Esophagus (tissue), 2 donors: ENCODE measurements around the gene ERBB4. TPM values are rescaled to one million over a fixed set of nuclear protein-coding genes. Genes with fewer than 3 reads are reported as not detected.

Experiments
- H3K27ac ChIP-seq, 2 donors: one replicate each; pipeline ENCODE4 v1.5.1; 2013; ENCODE audit warnings: low read depth in 2 of 2, mild to moderate bottlenecking in 2 of 2, inconsistent platforms in 1 of 2, low read length in 1 of 2, moderate library complexity in 1 of 2
- H3K27me3 ChIP-seq, 2 donors: one replicate each; pipeline ENCODE4 v1.6.1; 2013; ENCODE audit warnings: low read length in 2 of 2, control low read depth in 1 of 2, mild to moderate bottlenecking in 1 of 2; ENCODE audit not compliant: insufficient read depth in 2 of 2, control insufficient read depth in 1 of 2
- H3K36me3 ChIP-seq, 2 donors: one replicate each; pipeline ENCODE4 v1.6.1; 2013; ENCODE audit warnings: low read length in 1 of 2; ENCODE audit not compliant: control insufficient read depth in 2 of 2, insufficient read depth in 2 of 2
- H3K4me1 ChIP-seq, 2 donors: one replicate each; pipeline ENCODE4 v1.6.1; 2013; ENCODE audit warnings: low read length in 1 of 2; ENCODE audit not compliant: control insufficient read depth in 2 of 2, insufficient read depth in 2 of 2
- H3K4me3 ChIP-seq, 2 donors: one replicate each; pipeline ENCODE4 v1.5.1; 2013; ENCODE audit warnings: low read length in 2 of 2, mild to moderate bottlenecking in 2 of 2, low read depth in 1 of 2, moderate library complexity in 1 of 2
- H3K9me3 ChIP-seq, 2 donors: one replicate each; pipeline ENCODE4 v1.6.1; 2013; ENCODE audit warnings: mild to moderate bottlenecking in 2 of 2, low read depth in 1 of 2, low read length in 1 of 2, moderate library complexity in 1 of 2; ENCODE audit not compliant: control insufficient read depth in 2 of 2, insufficient read depth in 1 of 2
- WGBS, 2 donors: extraction: QIAGEN DNeasy Blood & Tissue Kit; methylation state at CpG; one replicate each; pipeline ENCODE4 v1.1.7; 2013; 5-methylcytosine and 5-hydroxymethylcytosine counted together
- polyA plus RNA-seq, 2 donors: library from polyadenylated mRNA; stranded (reverse); fragments of 200-250 nt; gene quantifications; one replicate each; pipeline ENCODE4 v1.2.3, GENCODE V29; 2013
- donor health status: healthy with polysubstance abuse.
- donor health status: Bipolar disorder and iron deficiency.

Gene ERBB4
- polyA plus RNA-seq, 2 donors = under 0.01 to 0.06 TPM

GRCh38 chr2:212530373-212530772 is 8.2 kb downstream of the ERBB4 start:
- WGBS, 2 donors = 81 to 84% methylated on average over 1 of the region's 1 CpG
- Histone ChIP-seq H3K4me1 (no peaks in the 10 kb centered on the region), H3K9me3 (no peaks in the 10 kb centered on the region)

GRCh38 chr2:212528106-212528856 is 10.3 kb downstream of the ERBB4 start:
- H3K27ac ChIP-seq = no peak overlapping the region
- H3K4me1 ChIP-seq = no peaks in the 10 kb centered on the region
- no peaks in the 10 kb centered on the region for H3K9me3 ChIP-seq
- H3K4me3 ChIP-seq = no peak overlapping the region
- no peaks in the 10 kb centered on the region for H3K27me3 ChIP-seq
- no peaks in the 10 kb centered on the region for H3K36me3 ChIP-seq
- WGBS, 2 donors = 53 to 54% methylated on average over 6 of the region's 6 CpGs

More at GRCh38 chr2:212530373-212530772, 8.2 kb downstream of the ERBB4 start:
- no peak overlapping the region for H3K4me3 ChIP-seq
- no peak overlapping the region for H3K27ac ChIP-seq
- no peaks in the 10 kb centered on the region for H3K27me3 ChIP-seq
- no peaks in the 10 kb centered on the region for H3K36me3 ChIP-seq

- WGBS, 2 donors = 76 to 82% methylated on average over 1 of the region's 1 CpG
- no peaks in the 10 kb centered on the region for H3K27me3 ChIP-seq
- H3K4me1 ChIP-seq = no peaks in the 10 kb centered on the region
- no peak overlapping the region for H3K4me3 ChIP-seq
- no peaks in the 10 kb centered on the region for H3K36me3 ChIP-seq
- no peak overlapping the region for H3K27ac ChIP-seq
- H3K9me3 ChIP-seq = no peaks in the 10 kb centered on the region
Observed at GRCh38 chr2:212526059-212526458, 12.5 kb downstream of the ERBB4 start.

- Histone ChIP-seq H3K4me3 (no peak overlapping the region), H3K9me3 (no peaks in the 10 kb centered on the region), H3K4me1 (no peaks in the 10 kb centered on the region), H3K27me3 (no peaks in the 10 kb centered on the region), H3K36me3 (no peaks in the 10 kb centered on the region), H3K27ac (no peak overlapping the region)
- WGBS, 2 donors = 42 to 67% methylated on average over 2 of the region's 2 CpGs
Observed at GRCh38 chr2:212523756-212524155, 14.8 kb downstream of the ERBB4 start.

- H3K4me3 ChIP-seq = no peak overlapping the region
- 36 to 38% methylated on average over 2 of the region's 2 CpGs for WGBS, 2 donors
- no peaks in the 10 kb centered on the region for H3K4me1 ChIP-seq
- no peaks in the 10 kb centered on the region for H3K36me3 ChIP-seq
- no peak overlapping the region for H3K27ac ChIP-seq
- no peaks in the 10 kb centered on the region for H3K27me3 ChIP-seq
- H3K9me3 ChIP-seq = no peaks in the 10 kb centered on the region
Observed at GRCh38 chr2:212520340-212520739, 18.3 kb downstream of the ERBB4 start.

GRCh38 chr2:212517693-212518092 is 20.9 kb downstream of the ERBB4 start:
- no peaks in the 10 kb centered on the region for H3K27me3 ChIP-seq
- no peak overlapping the region for H3K4me3 ChIP-seq
- H3K4me1 ChIP-seq = no peaks in the 10 kb centered on the region
- WGBS, 2 donors = 88 to 97% methylated on average over 1 of the region's 1 CpG
- no peaks in the 10 kb centered on the region for H3K9me3 ChIP-seq
- H3K36me3 ChIP-seq = no peaks in the 10 kb centered on the region
- H3K27ac ChIP-seq = no peak overlapping the region

GRCh38 chr2:212505586-212505985 is 33.0 kb downstream of the ERBB4 start:
- no peak overlapping the region for H3K4me3 ChIP-seq
- no peaks in the 10 kb centered on the region for H3K27me3 ChIP-seq
- WGBS, 2 donors = 72 to 84% methylated on average over 2 of the region's 2 CpGs
- no peaks in the 10 kb centered on the region for H3K36me3 ChIP-seq
- H3K9me3 ChIP-seq = no peaks in the 10 kb centered on the region
- no peak overlapping the region for H3K27ac ChIP-seq
- no peaks in the 10 kb centered on the region for H3K4me1 ChIP-seq

- no peaks in the 10 kb centered on the region for H3K27me3 ChIP-seq
- WGBS, 2 donors = 58 to 62% methylated on average over 1 of the region's 1 CpG
- no peaks in the 10 kb centered on the region for H3K36me3 ChIP-seq
- H3K4me1 ChIP-seq = no peaks in the 10 kb centered on the region
- no peak overlapping the region for H3K27ac ChIP-seq
- no peaks in the 10 kb centered on the region for H3K9me3 ChIP-seq
- no peak overlapping the region for H3K4me3 ChIP-seq
Observed at GRCh38 chr2:212495046-212495445, 43.6 kb downstream of the ERBB4 start.

- Histone ChIP-seq H3K9me3 (no peaks in the 10 kb centered on the region), H3K36me3 (no peaks in the 10 kb centered on the region), H3K27me3 (no peaks in the 10 kb centered on the region), H3K4me3 (no peak overlapping the region), H3K4me1 (no peaks in the 10 kb centered on the region), H3K27ac (no peak overlapping the region)
- 61 to 63% methylated on average over 1 of the region's 1 CpG for WGBS, 2 donors
Observed at GRCh38 chr2:212494418-212495020, 44.1 kb downstream of the ERBB4 start.
